Measurements from ENCODE around the gene RAB31. TPM values are rescaled to one million over a fixed set of nuclear protein-coding genes. Genes with fewer than 3 reads are reported as not detected.
"Not testable (repeated sequence)": the region's sequence is repeated elsewhere in the genome, so short reads cannot be mapped to it uniquely, and the experiment has no call there.

The RAB31 gene
- total and polyA plus RNA-seq, 3 donors from 2014 or later, result 75.9 to 110 (median 81.5) TPM

- intact Hi-C loops (cut with DNase I; ENCODE audit: low total_unique reads), result no loop called here
- H3K27ac ChIP-seq, result peak overlapping the region; percentile 19 to 53
- DNase-seq, result peak; percentile 65
- 67 to 70% methylated on average over 11 of the region's 11 CpGs for WGBS, 2 donors
- H3K9me3 ChIP-seq, result no peaks in the 10 kb centered on the region
- no peak overlapping the region for H3K4me3 ChIP-seq
- no peaks in the 10 kb centered on the region for H3K27me3 ChIP-seq
- peaks cover 18% of the 10 kb centered on the region for H3K4me1 ChIP-seq
- TF ChIP-seq POLR2A (IDR thresholded peaks at IDR 0.05) (no peak), CTCF (IDR thresholded peaks at IDR 0.05) (no peak)
- no peaks in the 10 kb centered on the region for H3K36me3 ChIP-seq (ENCODE audit: low read depth, missing control alignments)
These were observed 58.0 kb downstream of the RAB31 start for GRCh38 chr18:9766076-9766481.

DNA sequence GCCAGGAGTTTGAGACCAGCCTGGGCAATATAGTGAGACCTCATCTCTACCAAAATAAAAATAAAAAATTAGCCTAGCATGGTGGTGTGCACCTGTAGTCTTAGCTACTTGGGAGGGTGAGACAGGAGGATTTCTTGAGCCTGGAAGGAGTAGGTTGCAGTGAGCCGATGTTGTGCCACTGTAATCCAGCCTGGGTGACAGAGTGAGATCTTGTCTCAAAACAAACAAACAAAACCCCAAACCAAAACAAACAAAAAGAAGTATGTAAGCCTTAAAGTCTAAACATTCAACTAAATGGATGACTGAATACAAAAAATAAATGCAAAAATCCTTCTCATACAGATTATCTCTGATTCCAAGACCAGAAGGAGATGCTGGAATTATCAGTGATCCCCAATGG lies 58.6 kb downstream of the RAB31 start:
- WGBS, 2 donors, result 87 to 100% methylated on average over 1 of the region's 1 CpG
- TF ChIP-seq POLR2A (IDR thresholded peaks at IDR 0.05), result no peak
- no peak for TF ChIP-seq CTCF (IDR thresholded peaks at IDR 0.05)
- H3K27me3 ChIP-seq, result no peaks in the 10 kb centered on the region
- H3K9me3 ChIP-seq, result no peaks in the 10 kb centered on the region
- intact Hi-C loops (cut with DNase I; ENCODE audit: low total_unique reads), result no loop called here
- DNase-seq, result no peak
- no peak overlapping the region for H3K4me3 ChIP-seq
- no peak overlapping the region for H3K27ac ChIP-seq
- H3K36me3 ChIP-seq (ENCODE audit: low read depth, missing control alignments), result no peaks in the 10 kb centered on the region
- peaks cover 25% of the 10 kb centered on the region for H3K4me1 ChIP-seq

- H3K27ac ChIP-seq; H3K27me3 ChIP-seq; H3K36me3 ChIP-seq (ENCODE audit: low read depth, missing control alignments); DNase-seq; H3K9me3 ChIP-seq; H3K4me3 ChIP-seq; intact Hi-C loops (cut with DNase I; ENCODE audit: low total_unique reads): not testable (repeated sequence)
- WGBS, 2 donors, result 69 to 90% methylated on average over 2 of the region's 2 CpGs
- H3K4me1 ChIP-seq, result peaks cover 26% of the 10 kb centered on the region
These were observed 60.1 kb downstream of the RAB31 start for GRCh38 chr18:9768071-9768691.

DNA sequence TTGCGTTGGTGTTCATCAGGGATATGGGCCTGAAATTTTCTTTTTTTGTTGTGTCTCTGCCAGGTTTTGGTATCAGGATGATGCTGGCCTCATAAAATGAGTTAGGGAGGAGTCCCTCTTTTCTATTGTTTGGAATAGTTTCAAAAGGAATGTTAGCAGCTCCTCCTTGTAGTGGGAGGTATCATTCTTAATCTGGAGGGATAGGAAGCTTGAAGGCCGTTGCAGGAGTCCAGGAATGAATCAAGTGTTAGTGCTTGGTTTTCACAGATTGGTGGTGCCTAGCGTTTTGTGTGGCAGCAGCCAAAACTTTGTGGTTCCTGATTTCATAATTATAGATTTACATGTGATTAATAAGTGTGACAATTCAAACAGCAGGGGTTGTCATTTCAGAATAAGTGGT lies 62.0 kb downstream of the RAB31 start:
- DNase-seq; intact Hi-C loops (cut with DNase I; ENCODE audit: low total_unique reads): not testable (repeated sequence)

GRCh38 chr18:9771261-9771976 lies 63.3 kb downstream of the RAB31 start:
- intact Hi-C loops (cut with DNase I; ENCODE audit: low total_unique reads), result no loop called here
- H3K4me1 ChIP-seq, result peaks cover 21% of the 10 kb centered on the region
- H3K36me3 ChIP-seq (ENCODE audit: low read depth, missing control alignments), result no peaks in the 10 kb centered on the region
- H3K27ac ChIP-seq, result peak overlapping the region; percentile 5 to 36
- DNase-seq, result peak; percentile 89
- H3K4me3 ChIP-seq, result no peak overlapping the region
- H3K27me3 ChIP-seq, result no peaks in the 10 kb centered on the region
- TF ChIP-seq CTCF (IDR thresholded peaks at IDR 0.05) (peak; percentile 94 to 97 (median 96)), POLR2A (IDR thresholded peaks at IDR 0.05) (no peak)
- WGBS, 2 donors, result 27 to 28% methylated on average over 12 to 18 of the region's 18 CpGs
- H3K9me3 ChIP-seq, result no peaks in the 10 kb centered on the region

More for the DNA sequence above, 62.0 kb downstream of the RAB31 start:
- not testable (repeated sequence) for H3K27me3 ChIP-seq; H3K36me3 ChIP-seq (ENCODE audit: low read depth, missing control alignments); H3K4me3 ChIP-seq; H3K9me3 ChIP-seq
- peaks cover 21% of the 10 kb centered on the region for H3K4me1 ChIP-seq
- H3K27ac ChIP-seq, result peak overlapping the region; percentile 15 to 36
- WGBS, 2 donors, result 55 to 63% methylated on average over 3 of the region's 3 CpGs

Data from testis (tissue), 3 donors.